Measurements from ENCODE around the gene SPAG9.
"Not testable (repeated sequence)": the region's sequence is repeated elsewhere in the genome, so short reads cannot be mapped to it uniquely, and the experiment has no call there.

SPAG9 gene

GRCh38 chr17:51128076-51128475, 7.4 kb upstream of the SPAG9 start:
- DNase-seq, result no peak

DNA sequence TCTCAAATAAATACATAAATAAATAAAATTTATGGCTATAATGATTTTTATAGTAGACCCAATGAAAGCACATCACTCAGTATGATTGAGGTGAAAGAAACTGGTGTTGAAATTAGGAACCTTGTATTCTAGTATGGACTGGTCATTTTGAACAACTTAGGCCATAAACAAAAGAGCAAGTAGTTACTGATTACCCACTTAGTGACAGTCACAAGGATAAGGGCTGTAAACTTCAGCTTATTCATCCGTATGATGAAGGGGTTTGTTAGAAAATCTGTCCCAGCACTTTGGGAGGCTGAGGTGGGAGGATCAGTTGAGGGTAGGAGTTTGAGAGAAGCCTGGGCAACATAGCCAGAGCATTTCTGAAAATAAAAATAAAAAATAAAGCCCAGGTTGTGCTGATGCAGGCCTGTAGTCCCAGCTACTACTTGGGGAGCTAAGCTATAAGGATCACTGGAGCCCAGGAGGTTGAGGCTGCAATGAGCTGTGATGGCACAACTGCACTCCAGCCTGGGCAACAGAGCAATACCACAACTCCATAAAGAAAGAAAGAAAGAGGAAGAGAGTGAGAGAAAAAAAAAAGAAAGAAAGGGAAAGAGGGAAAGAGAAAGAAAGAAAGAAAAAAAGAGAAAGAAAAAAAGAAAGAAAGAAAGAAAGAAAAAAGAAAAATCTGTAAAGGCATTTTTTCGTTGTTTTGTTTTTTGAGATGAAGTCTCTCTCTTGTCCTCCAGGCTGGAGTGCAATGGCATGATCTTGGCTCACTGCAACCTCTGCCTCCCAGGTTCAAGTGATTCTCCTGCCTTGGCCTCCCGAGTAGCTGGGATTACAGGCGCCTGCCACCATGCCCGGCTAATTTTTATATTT, 4.2 kb upstream of the SPAG9 start:
- no peak for DNase-seq

DNA sequence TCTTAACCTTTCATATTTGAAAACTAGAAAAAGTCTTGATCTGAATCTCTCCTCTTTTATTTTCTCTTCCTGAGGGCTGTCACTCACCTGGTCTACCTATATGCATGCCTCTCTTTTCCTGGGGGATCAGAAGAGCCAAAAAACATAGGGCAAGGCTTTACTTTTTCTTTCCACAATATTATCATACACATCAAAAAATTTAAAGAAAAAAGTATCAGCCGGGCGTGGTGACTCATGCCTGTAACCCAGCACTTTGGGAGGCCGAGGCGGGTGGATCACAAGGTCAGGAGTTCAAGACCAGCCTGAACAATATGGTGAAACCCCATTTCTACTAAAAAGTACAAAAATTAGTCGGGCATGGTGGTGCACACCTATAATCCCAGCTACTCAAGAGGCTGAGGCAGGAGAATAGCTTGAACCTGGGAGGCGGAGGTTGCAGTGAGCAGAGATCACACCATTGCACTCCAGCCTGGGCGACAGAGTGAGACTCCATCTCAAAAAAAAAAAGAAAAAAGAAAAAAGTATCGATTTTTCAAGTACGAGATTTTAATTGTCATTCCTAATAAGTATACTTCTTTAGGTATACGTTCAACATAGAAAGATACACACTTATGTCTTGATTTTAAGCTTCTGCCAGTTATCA, 1.9 kb upstream of the SPAG9 start:
- DNase-seq, result not testable (repeated sequence)

GRCh38 chr17:51121620-51122472, 1.2 kb upstream of the SPAG9 start:
- peak; percentile 81 for DNase-seq

- DNase-seq, result peak; percentile 65
Measured at GRCh38 chr17:51120357-51120738, 320 bp downstream of the SPAG9 start.

GRCh38 chr17:51119415-51120356, 982 bp downstream of the SPAG9 start:
- DNase-seq, result peak; percentile 31

GRCh38 chr17:51118330-51119195, 2.1 kb downstream of the SPAG9 start:
- DNase-seq, result no peak

DNA sequence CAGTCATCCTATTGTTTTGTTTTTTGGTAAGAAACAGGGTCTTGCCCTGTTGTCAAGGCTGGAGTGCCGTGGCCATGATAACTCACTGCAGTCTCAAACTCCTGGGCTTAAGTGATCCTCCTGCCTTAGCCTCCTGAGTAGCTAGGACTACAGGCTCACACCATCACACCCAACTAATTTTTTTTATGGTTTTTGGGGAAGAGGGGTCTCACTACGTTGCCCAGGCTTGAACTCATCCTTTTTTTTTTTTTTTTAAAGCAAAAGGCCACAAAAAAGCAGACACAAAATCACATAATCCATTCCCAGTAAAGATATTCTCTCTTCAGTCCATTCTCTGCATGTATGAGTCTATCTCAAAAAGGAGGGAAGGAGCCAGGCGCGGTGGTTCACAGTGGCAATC, 5.5 kb downstream of the SPAG9 start:
- no peak for DNase-seq

GRCh38 chr17:51112303-51113222, 8.1 kb downstream of the SPAG9 start:
- DNase-seq, result not testable (repeated sequence)

- no peak for DNase-seq
Measured at GRCh38 chr17:51107778-51108177, 12.9 kb downstream of the SPAG9 start.

- DNase-seq, result no peak
Measured at GRCh38 chr17:51103451-51103850, 17.2 kb downstream of the SPAG9 start.

- no peak for DNase-seq
Measured at GRCh38 chr17:51103050-51103449, 17.6 kb downstream of the SPAG9 start.

- no peak for DNase-seq
Measured at GRCh38 chr17:51097708-51098446, 22.8 kb downstream of the SPAG9 start.

GRCh38 chr17:51091635-51092034, 29.0 kb downstream of the SPAG9 start:
- no peak for DNase-seq

DNA sequence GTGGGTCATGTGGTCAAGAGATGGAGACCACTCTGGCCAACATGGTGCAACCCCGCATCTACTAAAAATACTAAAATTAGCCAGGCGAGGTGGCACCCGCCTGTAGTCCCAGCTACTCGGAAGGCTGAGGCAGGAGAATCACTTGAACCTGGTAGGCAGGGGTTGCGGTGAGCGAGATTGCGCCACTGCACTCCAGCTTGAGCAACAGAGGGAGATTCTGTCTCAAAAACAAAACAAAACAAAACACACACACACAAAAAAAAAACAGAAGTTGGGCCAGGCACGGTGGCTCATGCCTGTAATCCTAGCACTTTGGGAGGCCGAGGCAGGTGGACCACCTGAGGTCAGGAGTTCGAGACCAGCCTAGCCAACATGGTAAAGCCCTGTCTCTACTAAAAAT, 31.8 kb downstream of the SPAG9 start:
- DNase-seq, result not testable (repeated sequence)

- no peak for DNase-seq
Measured at GRCh38 chr17:51088287-51088686, 32.4 kb downstream of the SPAG9 start.

- DNase-seq, result no peak
Measured at GRCh38 chr17:51087072-51087757, 33.5 kb downstream of the SPAG9 start.

DNA sequence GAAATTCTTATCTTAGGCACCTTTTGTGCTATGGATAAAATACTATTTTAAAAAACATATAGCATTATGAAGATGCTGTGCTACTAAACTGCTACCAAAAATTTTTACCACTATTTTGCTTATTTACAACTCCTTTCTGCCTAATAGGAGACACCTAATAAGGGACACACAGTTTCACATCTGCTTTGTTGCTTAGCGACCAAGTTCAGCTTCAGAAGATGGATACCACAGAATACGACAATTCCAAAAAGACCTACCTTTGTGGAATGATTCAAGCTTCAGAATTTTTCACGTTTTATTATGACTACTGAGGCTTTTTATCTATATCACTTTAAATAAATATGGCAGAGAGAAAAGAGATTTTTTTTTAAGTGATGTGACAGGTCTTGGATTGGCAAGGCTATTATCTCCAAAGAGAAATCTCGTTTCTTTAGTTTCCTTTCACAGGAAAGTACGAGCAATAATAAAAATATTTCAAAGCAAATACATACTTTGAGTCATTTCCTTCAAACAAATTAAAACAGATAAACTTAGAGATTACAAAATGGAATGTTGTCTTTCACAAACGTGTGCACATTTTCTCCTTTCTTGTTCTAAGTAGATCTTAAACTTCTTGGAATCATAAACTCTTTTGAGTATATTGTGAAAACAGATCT, 35.4 kb downstream of the SPAG9 start:
- no peak for DNase-seq

Data from CD4-positive, alpha-beta T cell treated with Interleukin-17A for 4 hours (primary cell).